ENCODE data around the gene CALY.

The CALY gene

GRCh38 chr10:133373174-133374090 lies 36.7 kb upstream of the CALY start, which contains the start of gene ECHS1 (continued):
- TF ChIP-seq PRDM4 (tag by site-specific recombination; IDR thresholded peaks at IDR 0.05) (0 out of 2 replicates have a peak, but pooled peaks have one; percentile 40), ZNF26 (tag by site-specific recombination; IDR thresholded peaks at IDR 0.05) (no peak), SCRT1 (tag by site-specific recombination; IDR thresholded peaks at IDR 0.05; ENCODE audit: borderline replicate concordance) (no peak), GLI4 (tag by site-specific recombination; IDR thresholded peaks at IDR 0.05) (no peak), ZNF791 (tag by site-specific recombination; IDR thresholded peaks at IDR 0.05) (no peak), TSHZ1 (tag by site-specific recombination; IDR thresholded peaks at IDR 0.05; ENCODE audit: borderline replicate concordance) (no peak), ZNF266 (tag by site-specific recombination; IDR thresholded peaks at IDR 0.05; ENCODE audit: low read depth) (no peak), ZNF658 (tag by site-specific recombination; IDR thresholded peaks at IDR 0.05) (no peak), ZNF133 (tag by site-specific recombination; IDR thresholded peaks at IDR 0.05) (no peak), ZNF560 (tag by site-specific recombination; IDR thresholded peaks at IDR 0.05; ENCODE audit: borderline replicate concordance) (no peak), SP2 (tag by site-specific recombination; IDR thresholded peaks at IDR 0.05) (peak; percentile 74), ZNF571 (tag by site-specific recombination; IDR thresholded peaks at IDR 0.05) (no peak), ZNF701 (tag by site-specific recombination; IDR thresholded peaks at IDR 0.05) (no peak), ZNF112 (tag by site-specific recombination; IDR thresholded peaks at IDR 0.05) (no peak), ZNF768 (tag by site-specific recombination; IDR thresholded peaks at IDR 0.05) (no peak), GLIS2 (tag by site-specific recombination; IDR thresholded peaks at IDR 0.05) (peak; percentile 31; the same call in 1 of the 2 replicates), SP3 (tag by site-specific recombination; IDR thresholded peaks at IDR 0.05) (peak; percentile 93), ZNF514 (tag by site-specific recombination; IDR thresholded peaks at IDR 0.05) (no peak), ZNF221 (tag by site-specific recombination; IDR thresholded peaks at IDR 0.05; ENCODE audit: borderline replicate concordance) (no peak), PRDM10 (tag by site-specific recombination; IDR thresholded peaks at IDR 0.05) (no peak), ZNF292 (tag by site-specific recombination; IDR thresholded peaks at IDR 0.05; ENCODE audit: borderline replicate concordance, low read depth) (no peak), ZNF830 (tag by site-specific recombination; IDR thresholded peaks at IDR 0.05; ENCODE audit: low read depth) (no peak), ZNF561 (tag by site-specific recombination; IDR thresholded peaks at IDR 0.05; ENCODE audit: borderline replicate concordance) (peak; percentile 51; the same call in 1 of the 2 replicates), TCF7L2 (IDR thresholded peaks at IDR 0.05; ENCODE audit: borderline replicate concordance, low read depth, low read length) (no peak), ZNF654 (tag by site-specific recombination; IDR thresholded peaks at IDR 0.05; ENCODE audit: low read depth) (no peak), ZSCAN4 (tag by site-specific recombination; IDR thresholded peaks at IDR 0.05) (no peak), ZNF2 (tag by site-specific recombination; IDR thresholded peaks at IDR 0.05) (no peak)
